Amniotic epithelial cell (primary cell): ENCODE measurements around the gene RNF25.

Experiments used
- DNase-seq: peaks from one replicate; pipeline ENCODE4 v3.0.0-alpha.2; 2010; ENCODE audit warnings: low read depth

Gene RNF25

DNA sequence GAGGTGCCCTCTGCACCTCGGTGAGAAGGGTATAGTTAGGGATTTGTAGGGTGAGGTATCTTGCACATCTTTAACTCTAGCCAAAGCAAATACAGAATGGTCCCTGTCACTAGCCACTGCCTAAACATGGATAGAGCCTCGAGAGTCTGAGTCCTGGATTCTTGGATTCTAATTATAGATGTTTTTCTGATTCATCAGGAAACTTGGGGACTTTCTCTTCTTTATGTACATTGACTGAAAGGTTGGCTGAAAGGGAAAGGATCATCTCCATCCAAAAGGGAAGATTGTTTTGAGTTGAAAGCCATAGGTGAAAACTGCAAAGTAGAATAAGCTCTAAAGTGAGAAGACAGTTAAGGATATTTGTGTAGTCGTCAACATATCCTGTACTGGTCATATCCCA is 8.3 kb upstream of the RNF25 start:
- no peak for DNase-seq

- no peak for DNase-seq
These were observed 7.3 kb upstream of the RNF25 start for GRCh38 chr2:218679119-218679518.

GRCh38 chr2:218671097-218671653 is 627 bp downstream of the RNF25 start:
- DNase-seq, result peak; percentile 31

DNA sequence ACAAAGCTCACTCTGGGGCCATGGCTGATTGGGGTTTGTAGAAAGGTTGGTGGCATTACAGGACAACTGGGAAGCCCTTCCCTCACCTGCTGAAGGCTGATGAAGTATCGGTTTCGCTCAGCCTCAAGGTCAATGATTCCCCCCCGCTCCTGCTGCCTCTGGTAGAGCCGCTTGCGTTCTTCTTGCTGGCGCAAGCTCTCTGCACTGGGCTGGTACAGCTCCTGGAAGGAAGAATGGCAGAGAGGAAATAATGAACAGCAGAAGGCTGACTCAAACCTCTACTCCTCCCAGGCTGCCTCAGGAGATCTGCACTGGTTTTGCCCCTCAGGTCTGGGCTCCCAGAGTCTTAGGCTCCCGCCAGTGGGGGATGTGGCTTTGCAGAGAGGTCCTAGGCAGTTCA is 7.1 kb downstream of the RNF25 start:
- no peak for DNase-seq

- no peak for DNase-seq
These were observed 7.9 kb downstream of the RNF25 start for GRCh38 chr2:218663901-218664300.

GRCh38 chr2:218662827-218663226 is 9.0 kb downstream of the RNF25 start:
- no peak for DNase-seq

DNA sequence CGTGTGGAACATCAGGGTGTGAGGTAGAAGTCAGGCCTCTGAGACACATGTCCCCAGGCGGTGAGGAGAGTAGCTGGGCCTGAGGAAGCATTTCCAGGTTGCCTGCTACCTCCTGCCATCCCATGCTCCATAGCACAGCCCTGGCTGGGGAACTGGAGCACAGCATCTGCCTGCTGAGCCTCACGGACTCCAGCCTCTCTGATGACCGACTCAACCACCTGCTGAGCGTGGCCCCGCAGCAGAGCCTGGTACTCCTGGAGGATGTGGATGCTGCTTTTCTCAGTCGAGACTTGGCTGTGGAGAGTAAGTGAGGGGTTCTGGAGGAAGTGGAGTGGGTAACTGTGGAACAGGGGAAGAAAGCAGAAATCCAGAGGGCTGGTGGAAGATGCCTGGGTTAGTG is 9.4 kb downstream of the RNF25 start:
- DNase-seq, result no peak

DNA sequence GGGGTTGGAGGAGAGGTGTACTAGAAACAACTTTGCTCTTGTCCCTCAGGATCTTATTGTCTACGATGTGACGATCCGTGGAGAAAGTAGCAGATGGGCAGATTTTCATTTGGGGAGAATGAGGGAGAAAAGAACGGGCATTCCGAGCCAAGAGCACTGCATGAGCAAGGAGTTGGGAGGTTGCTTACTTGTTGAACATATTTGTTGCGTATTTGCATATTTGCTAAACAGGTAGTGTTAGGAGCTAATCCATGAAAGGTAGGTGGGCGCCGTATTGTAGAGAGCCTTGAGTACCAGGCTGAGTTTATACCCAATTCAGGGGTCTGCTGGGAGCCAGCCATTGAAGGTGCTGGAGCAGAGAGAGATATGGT is 11.8 kb downstream of the RNF25 start:
- DNase-seq, result peak; percentile 2

DNA sequence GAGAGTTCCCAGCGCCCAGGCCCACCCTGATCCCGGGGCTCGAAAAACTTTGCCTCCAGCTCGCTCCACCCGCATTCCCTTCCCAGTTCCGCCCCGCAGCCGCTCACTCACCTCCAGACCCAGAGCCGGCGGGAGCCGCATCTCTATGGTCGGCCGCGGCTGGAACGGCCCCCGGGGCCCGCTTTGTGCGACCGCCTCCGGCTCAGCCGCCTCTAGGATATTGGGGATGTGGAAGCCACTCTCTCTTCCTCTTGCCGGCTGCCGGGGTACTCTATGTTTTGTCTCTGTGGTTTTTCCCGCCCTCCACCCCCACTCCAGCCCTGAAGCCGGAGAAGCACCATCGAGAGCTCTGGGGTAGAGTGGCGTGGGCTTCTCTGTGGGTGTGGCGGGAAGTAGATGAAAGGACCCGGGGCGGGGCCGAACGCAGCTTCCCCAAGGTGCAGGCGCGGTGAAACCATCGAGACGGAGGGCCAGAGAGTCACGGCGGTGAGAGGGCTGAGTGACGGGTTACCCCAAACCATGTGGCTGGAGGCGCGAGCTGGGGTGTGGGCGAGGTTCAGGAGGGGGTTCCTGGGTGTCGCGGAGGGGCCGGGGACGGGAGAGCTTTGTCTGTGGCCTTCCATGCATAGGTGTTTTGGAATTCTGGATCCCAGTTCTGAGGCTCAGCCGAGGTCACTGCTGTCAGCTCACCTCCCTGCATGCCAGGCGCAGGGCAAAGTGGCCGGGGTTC is 12.4 kb downstream of the RNF25 start, which contains the start of the genes BCS1L and ZNF142:
Gene BCS1L, plus strand, starts transcription at position 426 of the 730 bp plus-strand sequence. CDS start 1,305 bp downstream, outside the sequence.
Gene ZNF142, minus strand, starts transcription at position 366 of the 730 bp plus-strand sequence. CDS start 3,194 bp downstream, outside the sequence.
- peak; percentile 82 for DNase-seq

DNA sequence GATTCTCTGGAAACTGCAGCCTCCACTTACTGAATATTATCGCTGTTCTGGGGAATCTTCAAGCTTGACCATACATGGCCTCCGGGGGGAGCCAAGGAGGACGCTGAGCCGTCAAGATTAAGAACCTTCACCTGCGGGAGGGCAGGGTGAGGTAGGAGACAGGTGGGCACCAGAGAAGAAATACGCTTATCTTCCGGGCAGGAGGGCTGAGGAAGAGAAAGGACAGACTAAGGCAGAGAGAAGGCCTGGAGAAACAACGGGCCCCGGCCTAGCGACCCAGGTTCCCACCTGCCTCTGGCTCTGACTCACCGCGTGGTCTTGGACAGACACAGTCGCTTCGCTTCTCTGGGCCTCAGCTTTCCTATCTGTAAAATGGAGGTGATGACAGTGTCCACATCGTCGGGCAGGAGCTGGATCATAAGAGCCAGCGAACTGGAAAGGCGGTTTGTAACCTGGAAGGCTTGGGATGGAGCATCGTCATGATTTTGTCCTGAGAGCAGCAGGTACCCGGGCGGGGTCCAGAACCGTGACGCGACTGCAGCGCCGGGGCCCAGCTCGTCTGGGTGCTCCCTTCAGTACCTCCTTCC is 13.0 kb downstream of the RNF25 start:
- peak; percentile 32 for DNase-seq

DNA sequence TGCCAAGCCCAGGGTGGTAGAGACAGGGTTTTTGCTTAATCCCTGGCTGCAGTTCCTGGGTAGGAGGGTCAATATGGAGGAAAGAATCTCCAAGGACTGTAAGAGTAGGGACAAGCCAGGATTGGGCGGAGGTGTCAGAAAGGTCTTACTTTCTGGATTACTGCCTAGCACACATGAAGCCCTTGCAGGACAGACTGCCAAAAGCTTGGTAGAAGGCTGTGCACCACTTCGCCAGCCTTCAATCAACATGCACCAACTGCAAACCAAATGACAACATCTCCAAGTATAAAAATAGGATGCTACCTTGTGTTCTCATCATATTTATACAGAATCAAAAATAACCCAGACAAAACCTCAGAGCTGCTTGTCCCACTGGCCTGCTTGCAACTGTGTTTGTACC is 16.1 kb downstream of the RNF25 start:
- no peak for DNase-seq

DNA sequence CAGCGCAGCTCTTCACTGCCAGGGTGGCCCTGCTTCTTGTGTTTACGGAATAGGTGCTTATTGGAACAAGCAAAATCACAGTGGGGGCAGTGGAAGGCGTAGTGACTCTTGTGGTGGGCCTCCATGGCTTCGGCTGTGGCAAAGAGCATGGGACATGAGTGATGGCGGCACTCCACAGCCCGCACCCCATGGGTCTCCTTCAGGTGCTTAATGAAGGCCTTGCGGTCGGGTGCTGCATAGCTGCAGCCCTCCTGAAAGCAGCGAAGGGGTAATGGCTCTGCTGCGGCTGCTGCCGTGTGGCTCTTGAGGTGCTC is 23.1 kb downstream of the RNF25 start:
- no peak for DNase-seq

GRCh38 chr2:218648088-218648786 is 23.6 kb downstream of the RNF25 start:
- DNase-seq, result peak; percentile 62

DNA sequence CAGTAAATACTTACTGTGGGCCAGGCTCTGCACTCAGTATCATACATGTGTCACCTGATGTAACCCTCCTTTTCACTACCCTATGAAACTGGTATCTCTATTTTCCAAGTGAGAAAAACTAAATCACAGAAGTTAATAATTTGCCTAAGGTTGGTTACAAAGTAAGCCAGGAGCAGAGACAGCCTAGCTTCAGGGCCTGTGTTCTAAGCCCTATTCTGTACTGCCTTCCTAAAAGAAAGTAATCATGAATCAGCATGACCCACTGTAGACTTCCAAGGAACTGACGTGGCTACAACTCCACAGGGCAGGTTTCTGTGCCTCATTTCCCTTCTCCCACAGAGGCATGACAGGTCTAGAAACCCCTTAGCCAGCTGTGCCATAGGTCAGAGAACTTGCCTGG is 26.7 kb downstream of the RNF25 start:
- DNase-seq, result peak; percentile 12

- no peak for DNase-seq
These were observed 27.1 kb downstream of the RNF25 start for GRCh38 chr2:218644721-218645120.

GRCh38 chr2:218643751-218644310 is 28.0 kb downstream of the RNF25 start:
- DNase-seq, result no peak

DNA sequence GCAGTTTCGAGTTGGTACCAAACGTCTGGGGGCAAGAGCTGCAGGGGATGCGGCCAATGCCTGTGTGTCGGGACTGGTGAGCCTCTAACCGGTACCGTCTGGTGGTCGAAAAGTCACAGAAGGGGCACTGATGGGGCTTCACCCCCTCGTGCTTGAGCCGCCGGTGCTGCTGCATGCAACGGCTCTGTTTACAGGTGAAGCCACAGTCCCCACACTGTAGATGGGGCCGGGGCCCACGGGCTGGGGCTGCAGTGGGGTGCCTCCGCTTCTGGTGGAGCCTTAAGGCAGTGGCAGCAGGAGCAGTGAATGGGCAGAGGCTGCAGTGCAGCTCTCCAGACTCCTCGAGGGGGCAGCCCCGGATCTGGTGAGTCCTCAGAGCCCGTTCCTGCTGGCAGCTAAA is 29.0 kb downstream of the RNF25 start:
- no peak for DNase-seq

DNA sequence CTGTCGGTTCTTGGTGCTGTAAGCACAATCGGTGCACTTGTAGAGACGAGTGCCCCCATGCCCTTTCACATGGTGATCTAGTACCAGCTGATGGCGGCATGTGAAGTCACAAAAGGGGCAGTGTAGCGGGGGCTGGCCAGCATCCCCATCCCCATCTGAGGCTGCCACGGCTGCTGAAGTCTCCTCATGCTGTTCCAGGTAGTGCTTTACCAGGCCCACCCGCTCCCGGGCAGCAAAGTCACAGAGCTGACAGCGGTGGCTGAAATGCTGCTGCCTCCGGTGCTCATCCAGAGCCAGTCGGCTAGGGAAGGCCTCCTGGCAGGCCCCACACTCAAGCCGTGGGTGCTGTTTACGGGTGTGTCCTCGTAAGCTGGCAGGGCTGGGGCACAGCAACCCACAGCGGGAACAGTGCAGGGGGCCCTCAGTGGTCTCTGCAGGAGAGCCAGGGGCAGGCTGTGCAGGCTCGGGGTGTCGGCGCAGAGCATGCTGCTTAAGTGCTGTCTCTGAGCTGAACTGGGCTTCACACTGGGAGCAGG is 29.6 kb downstream of the RNF25 start:
- DNase-seq, result no peak

- DNase-seq, result no peak
These were observed 33.4 kb downstream of the RNF25 start for GRCh38 chr2:218638372-218638771.

GRCh38 chr2:218635719-218636118 is 36.1 kb downstream of the RNF25 start:
- no peak for DNase-seq

- DNase-seq, result peak; percentile 11
These were observed 40.0 kb downstream of the RNF25 start for GRCh38 chr2:218631837-218632236.

DNA sequence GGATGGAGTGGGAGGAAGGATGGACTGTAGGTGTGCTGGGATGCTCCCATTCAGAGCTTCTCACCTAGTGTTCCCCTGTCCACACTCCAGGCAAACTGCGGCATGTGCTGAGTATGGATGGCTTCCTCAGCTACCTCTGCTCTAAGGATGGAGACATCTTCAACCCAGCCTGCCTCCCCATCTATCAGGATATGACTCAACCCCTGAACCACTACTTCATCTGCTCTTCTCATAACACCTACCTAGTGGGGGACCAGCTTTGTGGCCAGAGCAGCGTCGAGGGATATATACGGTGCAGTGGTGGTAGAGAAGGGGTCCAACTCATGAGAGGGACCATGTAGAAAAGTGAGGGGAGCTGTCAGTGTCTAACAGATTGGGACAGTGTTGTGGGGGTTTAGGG is 43.9 kb downstream of the RNF25 start:
- no peak for DNase-seq
